ENCODE results near the gene ELFN2.

ELFN2 gene

GRCh38 chr22:37345863-37346504 lies 81.3 kb downstream of the ELFN2 start:
- H3K79me1 ChIP-seq (ENCODE audit: low read length) = no peaks in the 10 kb centered on the region
- H3K14ac ChIP-seq (ENCODE audit: low read length) = no peak overlapping the region
- H4K8ac ChIP-seq (ENCODE audit: low read depth, low read length) = no peak overlapping the region
- H3K4me1 ChIP-seq (ENCODE audit: control insufficient read depth in 1 of 2, insufficient read depth in 2 of 2, low read length in 2 of 2) = no peaks in the 10 kb centered on the region
- no peak overlapping the region for H2BK120ac ChIP-seq (ENCODE audit: insufficient read depth, low read length, poor library complexity)
- no peak overlapping the region for H3K4ac ChIP-seq (ENCODE audit: low read depth, low read length)
- H2AK5ac ChIP-seq (ENCODE audit: low read length) = no peak overlapping the region
- H3K27ac ChIP-seq (ENCODE audit: low read depth, low read length) = no peak overlapping the region
- no peak overlapping the region for H3K18ac ChIP-seq (ENCODE audit: low read length)
- no peak overlapping the region for H3K9ac ChIP-seq (ENCODE audit: low read length)
- H2BK5ac ChIP-seq (ENCODE audit: low read depth, low read length, poor library complexity) = no peak overlapping the region
- H3K36me3 ChIP-seq (ENCODE audit: control insufficient read depth in 1 of 2, insufficient read depth in 2 of 2, low read length in 2 of 2) = no peaks in the 10 kb centered on the region
- H4K91ac ChIP-seq (ENCODE audit: low read depth, low read length) = no peak overlapping the region
- no CpG with 5 or more reads among the region's 13 CpGs for WGBS (ENCODE audit: extremely low coverage, insufficient coverage, insufficient read length)
- H3K9me3 ChIP-seq (ENCODE audit: insufficient read depth, low read depth, low read length) = peaks cover 2% of the 10 kb centered on the region
- no peak overlapping the region for H3K4me2 ChIP-seq (ENCODE audit: low read length)
- no peak for DNase-seq
- no peak overlapping the region for H3K4me3 ChIP-seq (ENCODE audit: low read depth, low read length)
- H3K27me3 ChIP-seq (ENCODE audit: insufficient read depth, low read length) = no peaks in the 10 kb centered on the region
- H2BK12ac ChIP-seq (ENCODE audit: low read length) = no peak overlapping the region
- H2AFZ ChIP-seq (ENCODE audit: insufficient read depth, low read length, poor library complexity) = no peak overlapping the region
- H3K79me2 ChIP-seq (ENCODE audit: control insufficient read depth, insufficient read depth, low read length, poor library complexity) = no peaks in the 10 kb centered on the region
- H4K12ac ChIP-seq (ENCODE audit: low read depth, low read length) = no peak overlapping the region
- H3K23ac ChIP-seq (ENCODE audit: low read length) = no peak overlapping the region

GRCh38 chr22:37344735-37345449 lies 82.4 kb downstream of the ELFN2 start:
- no peak overlapping the region for H3K23ac ChIP-seq (ENCODE audit: low read length)
- no peak overlapping the region for H3K18ac ChIP-seq (ENCODE audit: low read length)
- H2BK120ac ChIP-seq (ENCODE audit: insufficient read depth, low read length, poor library complexity) = no peak overlapping the region
- H3K27ac ChIP-seq (ENCODE audit: low read depth, low read length) = no peak overlapping the region
- no peak overlapping the region for H4K12ac ChIP-seq (ENCODE audit: low read depth, low read length)
- no peak overlapping the region for H3K4ac ChIP-seq (ENCODE audit: low read depth, low read length)
- no peak for DNase-seq
- no peaks in the 10 kb centered on the region for H3K79me2 ChIP-seq (ENCODE audit: control insufficient read depth, insufficient read depth, low read length, poor library complexity)
- H3K9me3 ChIP-seq (ENCODE audit: insufficient read depth, low read depth, low read length) = peaks cover 2% of the 10 kb centered on the region
- H3K14ac ChIP-seq (ENCODE audit: low read length) = no peak overlapping the region
- no peak overlapping the region for H4K8ac ChIP-seq (ENCODE audit: low read depth, low read length)
- no peak overlapping the region for H4K91ac ChIP-seq (ENCODE audit: low read depth, low read length)
- H3K27me3 ChIP-seq (ENCODE audit: insufficient read depth, low read length) = no peaks in the 10 kb centered on the region
- H3K4me1 ChIP-seq (ENCODE audit: control insufficient read depth in 1 of 2, insufficient read depth in 2 of 2, low read length in 2 of 2) = no peaks in the 10 kb centered on the region
- H3K36me3 ChIP-seq (ENCODE audit: control insufficient read depth in 1 of 2, insufficient read depth in 2 of 2, low read length in 2 of 2) = no peaks in the 10 kb centered on the region
- H2BK12ac ChIP-seq (ENCODE audit: low read length) = no peak overlapping the region
- H3K4me3 ChIP-seq (ENCODE audit: low read depth, low read length) = no peak overlapping the region
- H3K9ac ChIP-seq (ENCODE audit: low read length) = no peak overlapping the region
- H2BK5ac ChIP-seq (ENCODE audit: low read depth, low read length, poor library complexity) = no peak overlapping the region
- no peak overlapping the region for H3K4me2 ChIP-seq (ENCODE audit: low read length)
- H2AFZ ChIP-seq (ENCODE audit: insufficient read depth, low read length, poor library complexity) = no peak overlapping the region
- no peak overlapping the region for H2AK5ac ChIP-seq (ENCODE audit: low read length)
- H3K79me1 ChIP-seq (ENCODE audit: low read length) = no peaks in the 10 kb centered on the region
- WGBS (ENCODE audit: extremely low coverage, insufficient coverage, insufficient read length) = no CpG with 5 or more reads among the region's 13 CpGs

- H2AK5ac ChIP-seq (ENCODE audit: low read length) = no peak overlapping the region
- peak overlapping the region; percentile 4 for H3K4me3 ChIP-seq (ENCODE audit: low read depth, low read length)
- H3K4ac ChIP-seq (ENCODE audit: low read depth, low read length) = no peak overlapping the region
- no peak overlapping the region for H2AFZ ChIP-seq (ENCODE audit: insufficient read depth, low read length, poor library complexity)
- no peak overlapping the region for H2BK5ac ChIP-seq (ENCODE audit: low read depth, low read length, poor library complexity)
- H3K36me3 ChIP-seq (ENCODE audit: control insufficient read depth in 1 of 2, insufficient read depth in 2 of 2, low read length in 2 of 2) = no peaks in the 10 kb centered on the region
- no peaks in the 10 kb centered on the region for H3K4me1 ChIP-seq (ENCODE audit: control insufficient read depth in 1 of 2, insufficient read depth in 2 of 2, low read length in 2 of 2)
- no peak overlapping the region for H3K18ac ChIP-seq (ENCODE audit: low read length)
- no peak overlapping the region for H2BK12ac ChIP-seq (ENCODE audit: low read length)
- no peak overlapping the region for H3K14ac ChIP-seq (ENCODE audit: low read length)
- H3K79me1 ChIP-seq (ENCODE audit: low read length) = no peaks in the 10 kb centered on the region
- H4K8ac ChIP-seq (ENCODE audit: low read depth, low read length) = no peak overlapping the region
- no peak for DNase-seq
- no peaks in the 10 kb centered on the region for H3K27me3 ChIP-seq (ENCODE audit: insufficient read depth, low read length)
- no peak overlapping the region for H3K27ac ChIP-seq (ENCODE audit: low read depth, low read length)
- no peak overlapping the region for H4K12ac ChIP-seq (ENCODE audit: low read depth, low read length)
- no peak overlapping the region for H2BK120ac ChIP-seq (ENCODE audit: insufficient read depth, low read length, poor library complexity)
- no peak overlapping the region for H3K9ac ChIP-seq (ENCODE audit: low read length)
- H4K91ac ChIP-seq (ENCODE audit: low read depth, low read length) = no peak overlapping the region
- no peaks in the 10 kb centered on the region for H3K79me2 ChIP-seq (ENCODE audit: control insufficient read depth, insufficient read depth, low read length, poor library complexity)
- no peak overlapping the region for H3K4me2 ChIP-seq (ENCODE audit: low read length)
- H3K9me3 ChIP-seq (ENCODE audit: insufficient read depth, low read depth, low read length) = peaks cover 2% of the 10 kb centered on the region
- no peak overlapping the region for H3K23ac ChIP-seq (ENCODE audit: low read length)
- WGBS (ENCODE audit: extremely low coverage, insufficient coverage, insufficient read length) = no CpG with 5 or more reads among the region's 17 CpGs
Observed at GRCh38 chr22:37343863-37344734, 83.2 kb downstream of the ELFN2 start.

- Histone ChIP-seq H3K79me2 (ENCODE audit: control insufficient read depth, insufficient read depth, low read length, poor library complexity) (no peaks in the 10 kb centered on the region), H4K8ac (ENCODE audit: low read depth, low read length) (no peak overlapping the region), H4K12ac (ENCODE audit: low read depth, low read length) (no peak overlapping the region), H3K23ac (ENCODE audit: low read length) (no peak overlapping the region), H2BK120ac (ENCODE audit: insufficient read depth, low read length, poor library complexity) (no peak overlapping the region), H3K79me1 (ENCODE audit: low read length) (no peaks in the 10 kb centered on the region), H3K36me3 (ENCODE audit: control insufficient read depth in 1 of 2, insufficient read depth in 2 of 2, low read length in 2 of 2) (no peaks in the 10 kb centered on the region), H2BK12ac (ENCODE audit: low read length) (no peak overlapping the region), H3K4me3 (ENCODE audit: low read depth, low read length) (no peak overlapping the region), H3K9ac (ENCODE audit: low read length) (no peak overlapping the region), H3K9me3 (ENCODE audit: insufficient read depth, low read depth, low read length) (peaks cover 2% of the 10 kb centered on the region), H2AK5ac (ENCODE audit: low read length) (no peak overlapping the region), H3K27me3 (ENCODE audit: insufficient read depth, low read length) (no peaks in the 10 kb centered on the region), H3K14ac (ENCODE audit: low read length) (no peak overlapping the region), H2AFZ (ENCODE audit: insufficient read depth, low read length, poor library complexity) (no peak overlapping the region), H3K4me2 (ENCODE audit: low read length) (no peak overlapping the region), H4K91ac (ENCODE audit: low read depth, low read length) (no peak overlapping the region), H3K4me1 (ENCODE audit: control insufficient read depth in 1 of 2, insufficient read depth in 2 of 2, low read length in 2 of 2) (no peaks in the 10 kb centered on the region), H3K27ac (ENCODE audit: low read depth, low read length) (no peak overlapping the region), H2BK5ac (ENCODE audit: low read depth, low read length, poor library complexity) (no peak overlapping the region), H3K18ac (ENCODE audit: low read length) (no peak overlapping the region), H3K4ac (ENCODE audit: low read depth, low read length) (no peak overlapping the region)
- WGBS (ENCODE audit: extremely low coverage, insufficient coverage, insufficient read length) = no CpG with 5 or more reads among the region's 11 CpGs
- no peak for DNase-seq
Observed at GRCh38 chr22:37343348-37343747, 83.9 kb downstream of the ELFN2 start.

All from trophoblast cell (in vitro differentiated cells and primary cell).